GM21447 (cell line): ENCODE data around the gene SPTY2D1.
A peak's percentile ranks its signal among the peaks of the same experiment; 100 is the strongest.
"Not testable (repeated sequence)": the region's sequence is repeated elsewhere in the genome, so short reads cannot be mapped to it uniquely, and the experiment has no call there.

Experiments used
- ATAC-seq: cut with Tn5 transposase; IDR thresholded peaks from one replicate; pipeline ENCODE4 v1.9.1; 2021; ENCODE audit not compliant: unreplicated experiment

SPTY2D1 gene

DNA sequence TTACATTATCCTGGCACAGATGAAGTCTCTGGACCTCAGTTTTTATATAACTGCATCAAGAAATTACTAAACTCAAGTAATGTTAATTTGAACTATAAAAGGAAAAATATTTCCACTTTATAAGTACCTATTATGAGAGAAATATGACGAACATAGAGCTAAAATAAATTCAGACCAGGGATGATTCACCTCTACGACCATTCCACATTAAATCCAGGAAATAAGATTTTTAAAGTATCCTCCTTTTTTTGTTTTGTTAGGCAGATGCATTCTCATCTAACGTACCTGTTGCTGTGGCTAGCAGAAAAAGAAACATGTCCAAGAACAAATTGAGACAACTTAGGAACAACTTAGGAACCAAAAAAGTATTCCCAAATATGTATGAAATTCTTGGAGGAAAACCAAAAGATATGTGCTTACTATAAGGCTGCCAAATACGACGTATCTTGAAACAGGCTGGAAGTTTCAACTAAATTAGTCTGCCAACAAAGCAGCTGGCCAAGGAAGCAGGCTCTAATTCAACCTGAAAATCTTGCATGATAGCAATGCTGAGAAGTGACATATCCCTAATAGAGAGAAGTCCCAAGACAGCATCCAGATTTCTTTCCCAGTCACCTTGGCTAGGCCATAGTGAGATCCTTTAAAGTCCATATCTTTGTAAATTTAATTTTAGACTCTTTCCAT is 15.7 kb downstream of the SPTY2D1 start:
- no peak for ATAC-seq

DNA sequence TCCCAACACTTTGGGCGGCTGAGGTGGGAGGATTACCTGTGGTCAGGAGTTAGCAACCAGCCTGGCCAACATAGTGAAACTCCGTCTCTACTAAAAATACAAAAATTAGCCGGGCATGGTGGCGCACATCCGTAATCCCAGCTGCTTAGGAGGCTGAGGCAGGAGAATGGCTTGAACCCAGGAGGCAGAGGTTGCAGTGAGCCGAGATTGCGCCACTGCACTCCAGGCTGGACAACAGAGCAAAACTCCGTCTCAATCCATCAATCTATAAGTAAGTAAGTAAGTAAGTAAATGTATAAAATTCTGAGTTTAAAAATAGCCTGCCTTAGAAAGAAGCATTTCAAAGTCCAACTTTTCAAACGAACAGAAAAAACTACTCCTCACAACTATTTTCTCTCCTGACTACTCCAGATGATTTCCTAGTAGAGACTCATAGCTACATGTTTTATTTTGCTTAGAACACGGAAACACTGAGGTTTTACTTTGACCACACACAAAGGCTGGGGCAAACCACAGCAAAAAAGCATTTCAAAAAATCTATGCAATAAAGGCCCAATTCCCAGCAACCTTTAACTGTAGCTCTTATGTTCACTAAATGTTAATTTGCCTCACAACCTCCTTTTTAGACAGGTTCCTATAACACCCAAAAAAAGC is 16.3 kb downstream of the SPTY2D1 start:
- no peak for ATAC-seq

GRCh38 chr11:18615628-18616392 is 18.3 kb downstream of the SPTY2D1 start:
- peak; percentile 91 for ATAC-seq

- no peak for ATAC-seq
These were observed 19.5 kb downstream of the SPTY2D1 start for GRCh38 chr11:18614667-18615066.

DNA sequence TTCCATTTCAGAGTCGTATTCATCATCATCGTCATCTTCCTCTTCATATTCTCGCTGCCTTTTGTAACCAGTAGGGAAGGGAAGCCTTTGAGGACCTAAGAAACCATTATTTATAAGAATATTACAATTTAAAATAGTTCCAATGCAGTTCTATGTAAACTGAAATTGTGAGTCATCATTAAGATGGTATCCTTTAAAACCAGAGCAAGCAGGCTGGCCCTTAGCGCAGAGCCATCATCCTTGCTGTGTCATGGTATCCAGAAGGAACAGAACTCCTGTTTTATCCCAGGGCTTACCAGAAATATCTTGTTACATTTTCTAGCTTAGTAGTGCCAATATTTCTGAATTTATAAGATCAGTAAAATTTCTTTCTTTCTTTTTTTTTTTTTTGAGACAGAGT is 21.7 kb downstream of the SPTY2D1 start:
- ATAC-seq = no peak

GRCh38 chr11:18611196-18611595 is 22.9 kb downstream of the SPTY2D1 start:
- ATAC-seq = no peak

DNA sequence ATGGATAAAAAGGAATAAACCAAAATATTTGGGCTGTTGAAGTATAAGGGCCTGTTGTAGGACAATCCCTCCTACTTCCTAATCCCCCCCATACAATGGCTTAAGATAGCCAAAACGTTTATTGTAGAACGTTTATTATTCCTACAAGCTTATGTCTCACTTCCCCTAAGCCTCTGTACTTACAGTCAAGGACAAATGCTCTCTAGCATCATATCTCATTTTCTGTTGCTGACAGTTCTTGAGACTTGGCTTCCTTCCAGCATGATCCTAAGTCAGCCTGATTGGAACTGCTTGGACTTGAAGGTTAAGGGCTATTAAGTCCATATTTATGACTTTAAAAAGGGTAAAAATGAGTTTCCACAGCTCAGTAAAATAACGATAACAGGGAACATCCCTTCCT is 25.8 kb downstream of the SPTY2D1 start:
- ATAC-seq = no peak

- no peak for ATAC-seq
These were observed 33.1 kb downstream of the SPTY2D1 start for GRCh38 chr11:18600915-18601569.

DNA sequence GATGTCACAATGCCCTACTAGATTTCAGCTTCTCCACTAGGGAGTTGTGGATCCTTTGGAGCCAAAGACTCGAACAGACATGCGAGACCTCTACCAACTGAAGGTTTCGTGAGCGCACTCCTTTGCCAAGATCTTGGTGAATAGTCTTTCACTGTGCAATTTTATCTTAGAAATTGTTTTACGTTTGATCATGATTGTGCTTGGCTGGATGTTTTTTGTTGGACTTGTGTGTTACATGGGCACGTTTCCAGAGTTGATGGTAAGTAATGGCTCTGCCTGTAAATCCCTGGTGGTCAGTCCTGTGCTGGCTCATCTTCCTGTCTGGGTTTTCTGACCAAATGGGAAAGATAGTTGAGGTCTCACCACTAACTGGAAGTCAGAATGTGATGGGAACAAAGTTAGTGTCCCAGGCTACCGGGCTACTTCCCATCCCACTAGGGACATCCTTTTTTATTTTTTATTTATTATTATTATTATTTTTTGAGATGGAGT is 34.4 kb downstream of the SPTY2D1 start, which contains the start of gene MISFA:
Gene MISFA (plus strand): TSS at position 51 of the 492 bp plus-strand sequence. CDS start 140 bp downstream, at position 191.
- no peak for ATAC-seq

GRCh38 chr11:18594999-18595749 is 39.0 kb downstream of the SPTY2D1 start:
- ATAC-seq = no peak

GRCh38 chr11:18594088-18594487 is 40.1 kb downstream of the SPTY2D1 start:
- not testable (repeated sequence) for ATAC-seq

DNA sequence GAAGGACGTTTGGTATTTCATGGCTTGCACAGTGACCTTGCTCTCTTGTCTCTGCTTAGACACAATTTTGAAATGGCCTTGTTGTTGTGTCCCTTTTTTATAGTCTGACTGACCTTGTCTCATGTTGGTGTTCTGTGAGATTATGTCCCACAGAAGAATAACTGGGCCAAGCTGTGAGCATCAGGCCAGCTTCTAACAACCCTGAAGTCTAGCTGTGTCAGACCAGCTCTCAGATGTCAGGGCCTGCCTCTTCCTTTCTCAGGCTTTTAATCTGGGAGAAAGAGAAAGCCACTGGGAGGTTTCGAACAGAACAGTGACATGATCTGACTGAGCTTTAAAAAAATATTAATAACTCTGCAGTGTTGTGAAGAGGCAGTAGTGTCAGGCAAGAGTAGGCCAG is 43.6 kb downstream of the SPTY2D1 start:
- no peak for ATAC-seq

GRCh38 chr11:18588297-18589252 is 45.6 kb downstream of the SPTY2D1 start, which contains the start of gene UEVLD:
UEVLD (minus strand) TSS chr11:18588734; CDS start chr11:18588654, 80 bp downstream.
- peak; percentile 65 for ATAC-seq

- ATAC-seq = no peak
These were observed 52.3 kb downstream of the SPTY2D1 start for GRCh38 chr11:18581825-18582224.

DNA sequence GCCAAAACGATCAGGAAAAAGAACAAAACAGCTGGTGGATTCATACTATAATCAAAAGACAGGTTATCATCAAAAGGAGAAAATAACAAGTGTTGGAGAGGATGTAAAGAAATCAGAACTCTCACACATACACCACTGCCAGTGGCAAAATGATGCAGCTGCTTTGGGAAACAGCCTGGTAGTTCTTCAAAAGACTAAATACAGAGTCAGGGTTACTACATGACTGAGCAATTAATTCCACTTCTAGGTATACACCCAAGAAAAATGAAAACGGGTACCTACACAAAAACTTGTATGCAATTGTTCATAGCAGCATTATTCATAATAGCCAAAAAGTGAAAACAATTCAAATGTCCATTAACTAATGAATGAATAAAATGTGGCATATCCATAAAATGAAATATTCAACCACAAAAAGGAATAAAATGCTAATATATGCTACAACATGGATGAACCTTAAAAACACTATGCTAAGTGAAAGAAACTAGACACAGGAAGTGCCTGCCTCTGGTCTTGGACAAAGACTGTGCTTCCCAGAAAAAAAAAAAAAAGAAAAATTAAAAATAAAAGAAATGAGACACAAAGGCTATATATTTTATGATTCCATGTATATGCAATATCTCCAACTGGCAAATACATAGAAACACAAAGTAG is 53.9 kb downstream of the SPTY2D1 start:
- ATAC-seq = no peak

GRCh38 chr11:18578975-18579598 is 55.1 kb downstream of the SPTY2D1 start:
- ATAC-seq = peak; percentile 69

DNA sequence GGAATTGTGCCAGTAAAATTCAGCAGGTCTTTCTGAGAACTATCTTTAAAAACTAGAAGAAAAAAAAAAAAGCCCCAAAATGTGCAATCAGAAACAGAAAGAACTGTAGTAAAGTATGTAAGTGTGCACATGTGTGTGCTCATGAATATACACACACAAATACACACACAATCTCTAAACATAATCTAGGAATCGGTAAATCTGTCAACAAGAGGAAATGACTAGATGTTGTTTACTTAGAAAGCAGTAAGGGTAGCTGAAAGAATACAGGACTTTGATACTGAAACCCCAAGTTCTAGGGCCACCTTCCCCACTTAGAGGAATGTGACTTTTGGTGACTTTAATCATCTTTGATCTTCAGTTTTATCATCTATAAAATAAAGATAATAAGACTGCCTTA is 58.8 kb downstream of the SPTY2D1 start:
- ATAC-seq = no peak

- no peak for ATAC-seq
These were observed 67.1 kb downstream of the SPTY2D1 start for GRCh38 chr11:18567081-18567480.
